Heart left ventricle (tissue), 16 donors: ENCODE data around the gene ANP32A. TPM values are rescaled to one million over a fixed set of nuclear protein-coding genes. Genes with fewer than 3 reads are reported as not detected.

ENCODE experiments used
- ATAC-seq, 4 donors: fragments of 200-7000 bp; cut with Tn5 transposase; one replicate each; pipeline ENCODE4 v1.9.1; 2020 to 2022; ENCODE audit warnings: moderate library complexity in 4 of 4, mild to moderate bottlenecking in 3 of 4, moderate number of reproducible peaks in 1 of 4
- DNase-seq, 5 donors: peaks; one replicate each; pipeline ENCODE4 v3.0.0-alpha.2; 2020
- H3K27ac ChIP-seq, 12 donors: fragments of 200-600 bp; sonication (generic) in 4 of 12; one replicate each; pipeline versions ENCODE4 v1.5.0 to v1.8.0; 2016 to 2022; ENCODE audit warnings: mild to moderate bottlenecking in 2 of 12
- H3K27me3 ChIP-seq, 9 donors: fragments of 200-600 bp; sonication (generic) in 2 of 9; one replicate each; pipeline versions ENCODE4 v1.5.1 to v1.8.0; 2016 to 2022; ENCODE audit warnings: mild to moderate bottlenecking in 3 of 9
- H3K36me3 ChIP-seq, 9 donors: fragments of 200-600 bp; sonication (generic) in 2 of 9; one replicate each; pipeline versions ENCODE4 v1.5.0 to v1.8.0; 2018 to 2022; ENCODE audit warnings: mild to moderate bottlenecking in 2 of 9
- H3K4me1 ChIP-seq, 12 donors: fragments of 200-600 bp; sonication (generic) in 4 of 12; one replicate each; pipeline versions ENCODE4 v1.5.0 to v1.8.0; 2016 to 2022; ENCODE audit warnings: mild to moderate bottlenecking in 3 of 12
- H3K4me3 ChIP-seq, 12 donors: fragments of 200-600 bp; sonication (generic) in 4 of 12; one replicate each; pipeline versions ENCODE4 v1.5.0 to v1.8.0; 2017 to 2022; ENCODE audit warnings: mild to moderate bottlenecking in 9 of 12, moderate library complexity in 4 of 12
- H3K9me3 ChIP-seq, 12 donors: fragments of 200-600 bp; sonication (generic) in 4 of 12; one replicate each; pipeline versions ENCODE4 v1.5.0 to v1.8.0; 2016 to 2022; ENCODE audit warnings: mild to moderate bottlenecking in 1 of 12
- POLR2A ChIP-seq, 2 donors: fragments of 450-650 bp; IDR thresholded peaks; one replicate each; pipeline ENCODE4 v1.6.1; 2017; ENCODE audit warnings: antibody characterized with exemption in 2 of 2, mild to moderate bottlenecking in 2 of 2, moderate library complexity in 2 of 2
- WGBS, 4 donors: extraction: QIAGEN DNeasy Blood & Tissue Kit in 2 of 4; methylation state at CpG; one replicate each; pipeline versions ENCODE4 v1.1.5 to v1.1.7; 2013 to 2018; 5-methylcytosine and 5-hydroxymethylcytosine counted together
- intact Hi-C, 10 donors: fragments of 100-400 bp; cut with DNase I; formaldehyde crosslinking; loops; one replicate each; pipeline versions ENCODE4 v1.11.1 to v1.14.2; 2022
- polyA plus RNA-seq, 2 donors: library from polyadenylated mRNA; stranded (reverse); fragments of 200-250 nt; gene quantifications; one replicate each; pipeline ENCODE4 v1.2.3, GENCODE V29; 2013
- total RNA-seq, 9 donors: library from RNA; depleted of rRNA in 2 of 9; stranded (reverse); fragments of >200 nt in 2 of 9; fragmentation: NEBNext Ultra II Directional in 3 of 9; extraction: Animal tissue kit (Norgen Biotek cat#: 25700) in 3 of 9; gene quantifications; one replicate each; pipeline versions ENCODE4 v1.1.0 to v1.2.4, GENCODE V29; 2016 to 2023
- TF ChIP-seq, protein P1 (sequence below), 12 donors: fragments of 200-600 bp; sonication (generic) in 4 of 12; IDR thresholded peaks; one replicate each; pipeline versions ENCODE4 v1.5.0 to v1.8.0; 2018 to 2022; ENCODE audit warnings: antibody characterized with exemption in 12 of 12, mild to moderate bottlenecking in 5 of 12
- donor health status: ischemic (EF 13 %, LVEDD 7.1; RV severe dilation, severe dysfunction).
- donor health status: healthy with polysubstance abuse.
- donor health status: DM: no; HTN: yes; CAD: no.
- donor health status: DM: no; HTN: no; CAD: no.
- donor health status: ischemic (EF 25% LVEDD 6.9; RV normal size, moderate dysfunction).
- donor health status: ischemic (EF 25% LVEDD 5.7; RV mildly dilated, moderate dysfunction).
- donor health status: healthy.
- donor health status: DM: yes; HTN: yes; CAD: no.
- donor health status: ischemic (EF 35%, LVEDD 5.7; RV mildly dilated, moderate dysfunction).
- donor health status: nonischemic (EF 11% LVEDD 7.7; RV severe dilation, severe dysfunction).
- donor health status: DM: yes; HTN: yes; CAD: no.
- donor health status: PGD.
- donor health status: ischemic (EF 29% LVEDD 5.4; RV normal size, mild dysfunction).
- donor health status: nonischemic (EF 23%, LVEDD 6.1; RV moderate dilation, normal function).

ANP32A gene
- total and polyA plus RNA-seq, 11 donors: 55.7 to 202 (median 142) TPM

- peak overlapping the region in 1 of 12 donors; percentile 35 for H3K27ac ChIP-seq
- no peak for ATAC-seq
- WGBS, 4 donors: 93 to 95% (median 93%) methylated on average over 4 of the region's 4 CpGs
Observed at GRCh38 chr15:68774120-68774519, 46.6 kb downstream of the ANP32A start.

DNA sequence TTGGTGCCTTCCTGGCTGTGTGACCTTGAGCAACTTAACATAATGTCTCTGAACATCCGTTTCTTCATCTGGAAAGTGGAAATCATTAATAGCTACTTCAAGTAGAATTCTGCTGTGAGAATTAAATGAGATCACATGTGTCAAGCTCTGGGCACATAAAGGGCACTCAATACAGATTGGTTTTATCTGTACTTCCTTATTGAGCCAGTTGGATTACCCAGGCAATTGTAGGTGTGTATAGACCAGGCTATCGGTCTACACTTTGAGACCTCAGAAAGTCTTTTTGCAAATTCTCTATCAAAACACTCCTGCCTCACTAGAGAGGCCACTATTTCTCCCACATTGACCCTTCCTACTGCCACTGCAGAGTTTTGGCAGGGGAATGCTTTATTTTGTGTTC, 47.7 kb downstream of the ANP32A start:
- ATAC-seq (no peak), DNase-seq (no peak)
- Histone ChIP-seq H3K27ac (no peak overlapping the region), H3K27me3 (no peaks in the 10 kb centered on the region), H3K4me1 (peaks cover 0 to 35% (median 22%) of the 10 kb centered on the region in 12 donors), H3K4me3 (no peak overlapping the region), H3K36me3 (peaks cover 0 to 8% (median 7%) of the 10 kb centered on the region in 9 donors), H3K9me3 (peaks cover 0 to 3% (median 0%) of the 10 kb centered on the region in 12 donors)
- no peak for TF ChIP-seq POLR2A (IDR thresholded peaks at IDR 0.05)
- TF ChIP-seq, protein P1, sequence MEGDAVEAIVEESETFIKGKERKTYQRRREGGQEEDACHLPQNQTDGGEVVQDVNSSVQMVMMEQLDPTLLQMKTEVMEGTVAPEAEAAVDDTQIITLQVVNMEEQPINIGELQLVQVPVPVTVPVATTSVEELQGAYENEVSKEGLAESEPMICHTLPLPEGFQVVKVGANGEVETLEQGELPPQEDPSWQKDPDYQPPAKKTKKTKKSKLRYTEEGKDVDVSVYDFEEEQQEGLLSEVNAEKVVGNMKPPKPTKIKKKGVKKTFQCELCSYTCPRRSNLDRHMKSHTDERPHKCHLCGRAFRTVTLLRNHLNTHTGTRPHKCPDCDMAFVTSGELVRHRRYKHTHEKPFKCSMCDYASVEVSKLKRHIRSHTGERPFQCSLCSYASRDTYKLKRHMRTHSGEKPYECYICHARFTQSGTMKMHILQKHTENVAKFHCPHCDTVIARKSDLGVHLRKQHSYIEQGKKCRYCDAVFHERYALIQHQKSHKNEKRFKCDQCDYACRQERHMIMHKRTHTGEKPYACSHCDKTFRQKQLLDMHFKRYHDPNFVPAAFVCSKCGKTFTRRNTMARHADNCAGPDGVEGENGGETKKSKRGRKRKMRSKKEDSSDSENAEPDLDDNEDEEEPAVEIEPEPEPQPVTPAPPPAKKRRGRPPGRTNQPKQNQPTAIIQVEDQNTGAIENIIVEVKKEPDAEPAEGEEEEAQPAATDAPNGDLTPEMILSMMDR (IDR thresholded peaks at IDR 0.05): no peak
- WGBS, 4 donors: 82 to 93% (median 90%) methylated on average over 2 of the region's 2 CpGs
- intact Hi-C loops: no loop called here

More at GRCh38 chr15:68774120-68774519, 46.6 kb downstream of the ANP32A start:
- TF ChIP-seq, protein P1 (IDR thresholded peaks at IDR 0.05): no peak
- no peak for TF ChIP-seq POLR2A (IDR thresholded peaks at IDR 0.05)
- H3K27me3 ChIP-seq: no peaks in the 10 kb centered on the region
- H3K4me1 ChIP-seq: peaks cover 0 to 35% (median 22%) of the 10 kb centered on the region in 12 donors
- no peak overlapping the region for H3K4me3 ChIP-seq
- intact Hi-C loops: no loop called here
- DNase-seq: no peak
- peaks cover 0 to 3% (median 0%) of the 10 kb centered on the region in 12 donors for H3K9me3 ChIP-seq
- H3K36me3 ChIP-seq: peaks cover 0 to 19% (median 18%) of the 10 kb centered on the region in 9 donors

- H3K4me3 ChIP-seq: no peak overlapping the region
- H3K4me1 ChIP-seq: peaks cover 0 to 16% (median 6%) of the 10 kb centered on the region in 12 donors
- intact Hi-C loops: no loop called here
- ATAC-seq (no peak), DNase-seq (no peak)
- no peak for TF ChIP-seq POLR2A (IDR thresholded peaks at IDR 0.05)
- TF ChIP-seq, protein P1 (IDR thresholded peaks at IDR 0.05): no peak
- H3K27ac ChIP-seq: no peak overlapping the region
- H3K9me3 ChIP-seq: peaks cover 0 to 3% (median 0%) of the 10 kb centered on the region in 12 donors
- H3K27me3 ChIP-seq: no peaks in the 10 kb centered on the region
- no peaks in the 10 kb centered on the region for H3K36me3 ChIP-seq
Observed at GRCh38 chr15:68770216-68770615, 50.5 kb downstream of the ANP32A start.

DNA sequence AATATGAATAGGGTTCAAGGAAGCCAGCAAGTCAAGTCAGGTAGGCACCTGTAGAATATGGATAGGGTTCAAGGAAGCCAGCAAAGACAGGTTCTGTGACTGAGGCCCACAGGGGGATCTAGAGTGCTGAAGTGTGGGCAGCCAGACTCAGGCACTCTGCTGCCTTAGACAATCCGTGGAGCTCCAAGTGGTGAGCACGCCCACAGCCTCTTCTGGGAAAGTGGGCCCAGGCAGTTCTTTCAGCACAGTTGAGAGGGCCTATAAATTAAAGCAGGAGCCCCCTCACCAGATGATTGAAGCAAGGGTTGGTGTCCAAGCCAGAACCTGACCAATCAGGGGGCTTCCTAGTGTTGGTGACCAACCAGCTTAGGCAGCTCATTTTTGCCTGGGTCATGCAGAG, 51.0 kb downstream of the ANP32A start:
- Histone ChIP-seq H3K27me3 (no peaks in the 10 kb centered on the region), H3K4me3 (no peak overlapping the region), H3K36me3 (no peaks in the 10 kb centered on the region), H3K27ac (no peak overlapping the region), H3K4me1 (peaks cover 0 to 11% (median 1%) of the 10 kb centered on the region in 12 donors), H3K9me3 (peaks cover 0 to 3% (median 0%) of the 10 kb centered on the region in 12 donors)
- TF ChIP-seq POLR2A (IDR thresholded peaks at IDR 0.05): no peak
- TF ChIP-seq, protein P1 (IDR thresholded peaks at IDR 0.05): no peak
- ATAC-seq: no peak
- no peak for DNase-seq
- intact Hi-C loops: no loop called here
- 94 to 100% (median 99%) methylated on average over 2 of the region's 2 CpGs for WGBS, 4 donors
